ENCODE data around the gene CDK11A.
"Not testable (repeated sequence)": the region's sequence is repeated elsewhere in the genome, so short reads cannot be mapped to it uniquely, and the experiment has no call there.

CDK11A gene

DNA sequence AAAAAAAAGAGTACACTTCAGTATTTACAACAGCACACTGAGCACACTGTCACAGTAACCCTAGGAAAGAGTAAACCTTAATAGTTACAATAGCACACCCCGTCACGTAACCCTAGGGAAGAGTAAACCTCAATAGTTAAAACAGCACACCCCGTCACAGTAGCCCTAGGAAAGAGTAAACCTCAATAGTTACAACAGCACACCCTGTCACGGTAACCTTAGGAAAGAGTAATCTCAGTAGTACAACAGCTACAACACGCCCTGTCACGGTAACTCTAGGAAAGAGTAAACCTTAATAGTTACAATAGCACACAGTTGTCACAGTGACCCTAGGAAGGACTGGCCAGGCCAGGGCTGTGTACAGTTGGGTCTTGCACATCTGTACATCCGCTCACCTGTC is 3.0 kb downstream of the CDK11A start:
- no peaks in the 10 kb centered on the region for H3K27me3 ChIP-seq (ENCODE audit: low read depth)
- H3K4me3 ChIP-seq, result no peak overlapping the region
- peaks cover 18% of the 10 kb centered on the region for H3K36me3 ChIP-seq (replicated peaks)
- in situ Hi-C loops (cut with MboI; ENCODE audit: low sequenced_read_pairs), result no loop called here
- H3K4me1 ChIP-seq, result no peaks in the 10 kb centered on the region
- no peak for DNase-seq (ENCODE audit: low spot score in 2 of 2)
- no peaks in the 10 kb centered on the region for H3K9me3 ChIP-seq

DNA sequence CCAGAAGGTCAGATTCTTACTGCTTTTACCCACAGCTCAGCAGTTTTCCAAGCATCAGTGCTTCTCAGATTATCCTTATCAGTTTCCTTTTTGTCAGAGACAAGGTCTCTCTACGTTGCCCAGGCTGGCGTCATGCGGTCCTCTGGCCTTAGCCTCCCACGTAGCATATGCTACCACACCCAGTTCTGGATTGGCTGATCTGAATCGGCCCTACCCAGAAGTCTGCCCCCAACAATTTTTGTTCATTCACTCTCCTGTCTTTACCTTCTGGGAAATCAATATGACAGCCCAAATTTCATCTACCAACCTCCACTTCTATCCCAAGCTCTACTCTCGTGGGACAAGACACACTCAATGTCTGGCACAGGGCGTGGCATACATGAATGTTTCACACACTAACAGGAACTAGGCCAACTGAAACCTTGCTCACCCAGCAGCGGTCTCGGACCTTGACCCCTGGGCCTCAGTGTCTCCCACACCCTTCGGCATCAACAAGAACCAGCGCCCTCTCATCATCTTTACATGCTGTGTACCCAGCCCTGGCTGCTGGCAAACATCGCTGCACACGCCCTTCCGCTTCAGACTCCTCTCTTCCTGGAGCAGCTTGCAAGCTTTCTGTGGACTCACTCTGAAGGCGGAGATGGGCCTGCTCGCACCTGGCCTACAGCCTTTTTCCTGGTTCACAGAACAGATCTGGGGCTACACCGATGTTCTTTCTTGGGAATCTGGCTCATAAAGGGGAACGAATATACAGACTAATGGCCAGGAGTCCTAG is 8.9 kb downstream of the CDK11A start:
- H3K4me3 ChIP-seq; DNase-seq (ENCODE audit: low spot score in 2 of 2); H3K9me3 ChIP-seq; H3K27me3 ChIP-seq (ENCODE audit: low read depth); in situ Hi-C loops (cut with MboI; ENCODE audit: low sequenced_read_pairs); H3K36me3 ChIP-seq (replicated peaks); H3K4me1 ChIP-seq: not testable (repeated sequence)

DNA sequence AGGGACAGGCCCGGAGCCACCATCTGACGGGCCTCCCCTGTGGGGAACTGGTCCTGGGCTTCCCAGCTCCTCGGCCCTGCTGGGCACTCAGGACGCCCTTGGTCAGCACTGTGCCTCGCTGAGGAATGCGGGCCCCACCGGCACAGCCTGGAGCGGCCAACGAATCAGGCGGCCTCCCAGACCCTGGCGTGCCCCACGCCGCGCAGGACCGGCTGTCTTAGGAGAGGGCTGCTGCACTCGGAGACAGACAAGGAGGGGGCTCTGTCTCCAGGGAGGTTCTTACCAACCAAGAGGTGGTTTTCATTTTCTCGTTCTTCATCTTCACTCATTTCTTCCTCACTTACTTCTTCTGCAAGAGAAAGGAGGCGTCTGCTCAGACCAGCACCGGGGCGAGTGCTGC is 16.3 kb downstream of the CDK11A start:
- in situ Hi-C loops (cut with MboI; ENCODE audit: low sequenced_read_pairs); DNase-seq (ENCODE audit: low spot score in 2 of 2): not testable (repeated sequence)

DNA sequence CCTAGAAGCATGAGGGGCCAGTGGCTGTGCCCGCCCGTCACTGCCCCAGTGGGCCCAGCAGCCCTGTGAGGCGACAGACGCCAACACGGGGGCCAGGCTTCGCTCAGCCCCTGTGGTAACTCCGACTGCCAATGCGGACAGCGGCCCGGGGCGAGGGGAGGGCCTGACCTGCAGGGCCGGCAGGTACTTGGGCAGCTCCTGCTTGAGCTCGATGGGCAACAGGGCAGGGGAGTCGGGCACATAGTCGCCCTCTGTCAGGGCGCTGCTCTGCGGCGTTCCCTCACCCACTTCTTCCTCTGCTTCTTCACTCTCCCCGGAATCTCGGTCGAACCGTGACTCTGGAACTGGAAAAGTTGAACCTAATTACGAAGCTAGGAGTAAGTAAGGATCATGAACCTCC is 16.9 kb downstream of the CDK11A start:
- H3K36me3 ChIP-seq (replicated peaks); H3K4me3 ChIP-seq; H3K9me3 ChIP-seq; H3K27me3 ChIP-seq (ENCODE audit: low read depth); H3K4me1 ChIP-seq; in situ Hi-C loops (cut with MboI; ENCODE audit: low sequenced_read_pairs): not testable (repeated sequence)
- DNase-seq (ENCODE audit: low spot score in 2 of 2), result peak in 1 of 2 experiments; percentile 1

More for the DNA sequence above, 16.3 kb downstream of the CDK11A start:
- H3K4me3 ChIP-seq; H3K9me3 ChIP-seq; H3K36me3 ChIP-seq (replicated peaks); H3K4me1 ChIP-seq; H3K27me3 ChIP-seq (ENCODE audit: low read depth): not testable (repeated sequence)

DNA sequence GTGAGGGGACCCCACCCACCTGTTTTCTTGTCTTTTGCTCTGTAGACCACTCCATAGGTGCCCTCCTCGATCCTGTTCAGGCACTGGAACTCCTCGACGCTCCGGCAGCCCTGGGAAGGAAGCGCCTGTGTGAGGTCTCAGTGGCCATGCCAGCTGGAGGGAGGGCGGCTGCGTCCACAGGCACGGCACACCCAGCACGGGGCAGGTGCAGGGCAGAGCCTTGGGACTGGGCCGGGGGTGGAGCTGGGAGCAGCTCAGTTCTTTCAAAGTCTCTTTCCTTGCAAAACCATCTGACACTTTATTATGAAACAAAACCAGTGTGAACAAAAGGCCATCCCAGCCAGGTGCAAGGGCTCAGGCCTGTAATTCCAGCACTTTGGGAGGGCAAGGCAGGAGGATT is 18.5 kb downstream of the CDK11A start:
- H3K36me3 ChIP-seq (replicated peaks); DNase-seq (ENCODE audit: low spot score in 2 of 2); H3K27me3 ChIP-seq (ENCODE audit: low read depth); H3K9me3 ChIP-seq; H3K4me3 ChIP-seq; H3K4me1 ChIP-seq; in situ Hi-C loops (cut with MboI; ENCODE audit: low sequenced_read_pairs): not testable (repeated sequence)

DNA sequence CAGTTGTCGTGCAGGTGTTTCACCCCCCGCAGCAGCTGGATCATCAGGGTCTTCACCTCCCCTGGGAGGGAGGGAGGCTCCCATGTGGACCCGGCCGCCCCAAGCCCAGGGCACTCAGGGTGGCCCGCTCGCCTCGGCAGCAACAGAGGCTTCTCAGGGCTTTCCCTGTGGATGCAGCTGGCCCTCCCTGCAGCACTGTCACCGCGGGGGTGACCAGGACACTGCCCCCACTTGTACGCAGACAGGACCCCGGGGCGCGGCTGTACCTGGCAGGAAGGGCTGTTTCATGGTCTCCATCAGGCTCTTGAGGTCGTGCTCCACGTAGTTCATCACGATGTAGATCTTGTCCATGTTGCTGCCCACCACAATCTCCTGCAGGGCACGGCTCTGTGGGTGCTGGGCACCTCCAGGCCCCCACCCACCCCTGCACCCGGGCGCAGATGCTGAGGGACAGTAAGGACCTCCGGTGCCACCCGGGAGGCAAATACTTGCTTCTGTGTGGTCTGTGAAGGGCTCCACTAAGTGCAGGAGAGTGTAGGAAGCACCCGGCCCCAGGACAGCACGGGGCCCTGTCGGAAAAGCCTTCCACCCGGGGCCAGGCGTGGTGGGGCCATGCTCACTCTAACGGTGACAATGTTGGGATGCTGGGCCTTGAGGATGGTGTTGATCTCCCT is 19.7 kb downstream of the CDK11A start:
- H3K36me3 ChIP-seq (replicated peaks); H3K9me3 ChIP-seq; in situ Hi-C loops (cut with MboI; ENCODE audit: low sequenced_read_pairs); H3K4me3 ChIP-seq; H3K4me1 ChIP-seq; H3K27me3 ChIP-seq (ENCODE audit: low read depth); DNase-seq (ENCODE audit: low spot score in 2 of 2): not testable (repeated sequence)

DNA sequence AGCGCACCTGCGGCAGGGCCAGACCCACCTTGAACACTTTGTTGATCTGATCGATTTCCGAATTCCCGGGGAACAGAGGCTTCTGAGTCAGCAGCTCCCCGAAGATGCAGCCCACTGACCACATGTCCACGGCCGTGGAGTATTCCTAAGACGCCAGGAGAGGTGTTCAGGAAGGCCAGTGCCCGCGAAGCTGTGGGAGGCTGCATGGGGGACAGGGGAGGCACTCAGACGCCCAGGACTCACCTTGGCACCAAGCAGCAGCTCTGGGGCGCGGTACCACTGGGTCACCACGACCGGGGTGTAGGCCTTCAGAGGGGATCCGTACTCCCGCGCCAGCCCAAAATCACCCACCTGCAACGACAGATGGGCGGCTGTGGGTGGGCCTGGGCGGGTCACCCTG is 20.4 kb downstream of the CDK11A start:
- no peak for DNase-seq (ENCODE audit: low spot score in 2 of 2)
- Histone ChIP-seq H3K36me3 (replicated peaks) (no peaks in the 10 kb centered on the region; the same call in 1 of the 2 replicates), H3K9me3 (no peaks in the 10 kb centered on the region), H3K27me3 (ENCODE audit: low read depth) (no peaks in the 10 kb centered on the region), H3K4me3 (no peak overlapping the region), H3K4me1 (no peaks in the 10 kb centered on the region)
- in situ Hi-C loops (cut with MboI; ENCODE audit: low sequenced_read_pairs), result no loop called here

DNA sequence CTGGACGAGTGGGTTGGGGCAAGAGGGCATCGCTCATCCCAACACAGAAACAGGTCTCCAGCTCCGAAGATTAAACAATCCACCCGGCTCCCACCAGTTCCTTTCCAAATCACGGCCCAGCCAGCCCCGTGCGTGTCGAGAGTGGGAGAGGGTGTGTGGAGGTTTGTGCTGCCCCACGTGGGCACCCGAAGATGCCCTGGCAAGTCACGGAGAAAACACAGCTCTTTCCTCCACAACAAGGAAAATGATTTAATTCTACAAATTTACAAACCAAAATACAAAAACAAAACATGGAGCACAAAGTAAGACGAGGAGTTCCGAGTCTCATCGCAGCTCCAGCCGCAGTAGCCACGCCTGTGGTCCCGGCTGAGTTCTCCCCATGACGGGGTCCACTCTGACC is 21.7 kb downstream of the CDK11A start:
- in situ Hi-C loops (cut with MboI; ENCODE audit: low sequenced_read_pairs); H3K4me1 ChIP-seq; H3K36me3 ChIP-seq (replicated peaks); H3K4me3 ChIP-seq; H3K27me3 ChIP-seq (ENCODE audit: low read depth); DNase-seq (ENCODE audit: low spot score in 2 of 2); H3K9me3 ChIP-seq: not testable (repeated sequence)

DNA sequence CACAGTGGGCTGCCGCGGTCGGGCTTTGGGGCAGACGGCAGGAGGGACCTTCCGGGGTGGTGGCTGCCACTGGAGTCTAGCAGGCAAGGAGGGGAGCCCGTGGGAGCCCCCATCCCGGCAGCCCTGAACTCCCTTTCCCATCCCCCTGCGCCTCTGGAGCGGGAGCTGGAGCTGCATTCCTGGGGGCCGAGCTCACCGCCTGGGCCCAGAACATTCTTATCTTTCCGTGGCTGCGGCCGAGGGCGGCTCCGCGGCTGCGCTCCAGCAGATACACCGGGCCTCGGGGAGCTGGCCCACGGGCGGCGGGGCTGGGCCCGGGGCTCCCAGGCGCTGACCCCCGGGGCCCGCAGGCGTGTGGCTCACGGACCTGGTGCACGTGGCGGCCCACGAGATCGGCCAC is 23.6 kb downstream of the CDK11A start:
- H3K27me3 ChIP-seq (ENCODE audit: low read depth); H3K9me3 ChIP-seq; H3K4me1 ChIP-seq; in situ Hi-C loops (cut with MboI; ENCODE audit: low sequenced_read_pairs); DNase-seq (ENCODE audit: low spot score in 2 of 2); H3K4me3 ChIP-seq; H3K36me3 ChIP-seq (replicated peaks): not testable (repeated sequence)

DNA sequence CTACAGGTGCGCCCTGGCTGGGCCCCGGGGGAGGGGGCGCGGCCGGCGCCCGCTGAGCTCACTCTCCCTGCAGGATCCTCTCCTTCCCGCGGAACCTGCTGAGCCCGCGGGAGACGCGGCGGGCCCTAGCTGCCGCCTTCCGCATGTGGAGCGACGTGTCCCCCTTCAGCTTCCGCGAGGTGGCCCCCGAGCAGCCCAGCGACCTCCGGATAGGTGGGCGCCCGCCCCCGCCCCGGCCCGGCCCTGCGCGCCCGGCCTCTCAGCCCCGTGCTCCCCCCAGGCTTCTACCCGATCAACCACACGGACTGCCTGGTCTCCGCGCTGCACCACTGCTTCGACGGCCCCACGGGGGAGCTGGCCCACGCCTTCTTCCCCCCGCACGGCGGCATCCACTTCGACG is 24.1 kb downstream of the CDK11A start:
- H3K4me3 ChIP-seq; H3K27me3 ChIP-seq (ENCODE audit: low read depth); DNase-seq (ENCODE audit: low spot score in 2 of 2); H3K36me3 ChIP-seq (replicated peaks); in situ Hi-C loops (cut with MboI; ENCODE audit: low sequenced_read_pairs); H3K4me1 ChIP-seq; H3K9me3 ChIP-seq: not testable (repeated sequence)

DNA sequence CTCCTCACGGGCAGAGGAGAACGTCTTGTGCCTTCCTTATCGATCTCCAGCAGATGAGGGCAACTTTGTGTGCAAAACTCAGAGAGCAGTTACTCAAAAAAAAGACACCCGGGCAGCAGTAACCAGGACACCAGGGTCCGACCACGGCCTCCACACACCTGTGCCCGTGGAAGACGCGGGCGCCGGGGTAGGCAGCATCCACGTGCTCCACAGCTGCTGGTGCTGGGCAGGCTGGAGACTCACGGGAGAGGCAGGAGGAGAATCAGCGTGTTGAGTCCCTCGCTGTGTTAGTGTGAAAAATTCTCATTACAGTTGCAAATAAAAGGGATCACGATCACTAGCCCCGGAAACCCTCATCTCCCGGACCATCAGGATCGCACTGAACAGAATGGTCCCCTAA is 25.1 kb downstream of the CDK11A start:
- H3K4me1 ChIP-seq; DNase-seq (ENCODE audit: low spot score in 2 of 2); H3K9me3 ChIP-seq; H3K36me3 ChIP-seq (replicated peaks); H3K4me3 ChIP-seq; in situ Hi-C loops (cut with MboI; ENCODE audit: low sequenced_read_pairs); H3K27me3 ChIP-seq (ENCODE audit: low read depth): not testable (repeated sequence)

DNA sequence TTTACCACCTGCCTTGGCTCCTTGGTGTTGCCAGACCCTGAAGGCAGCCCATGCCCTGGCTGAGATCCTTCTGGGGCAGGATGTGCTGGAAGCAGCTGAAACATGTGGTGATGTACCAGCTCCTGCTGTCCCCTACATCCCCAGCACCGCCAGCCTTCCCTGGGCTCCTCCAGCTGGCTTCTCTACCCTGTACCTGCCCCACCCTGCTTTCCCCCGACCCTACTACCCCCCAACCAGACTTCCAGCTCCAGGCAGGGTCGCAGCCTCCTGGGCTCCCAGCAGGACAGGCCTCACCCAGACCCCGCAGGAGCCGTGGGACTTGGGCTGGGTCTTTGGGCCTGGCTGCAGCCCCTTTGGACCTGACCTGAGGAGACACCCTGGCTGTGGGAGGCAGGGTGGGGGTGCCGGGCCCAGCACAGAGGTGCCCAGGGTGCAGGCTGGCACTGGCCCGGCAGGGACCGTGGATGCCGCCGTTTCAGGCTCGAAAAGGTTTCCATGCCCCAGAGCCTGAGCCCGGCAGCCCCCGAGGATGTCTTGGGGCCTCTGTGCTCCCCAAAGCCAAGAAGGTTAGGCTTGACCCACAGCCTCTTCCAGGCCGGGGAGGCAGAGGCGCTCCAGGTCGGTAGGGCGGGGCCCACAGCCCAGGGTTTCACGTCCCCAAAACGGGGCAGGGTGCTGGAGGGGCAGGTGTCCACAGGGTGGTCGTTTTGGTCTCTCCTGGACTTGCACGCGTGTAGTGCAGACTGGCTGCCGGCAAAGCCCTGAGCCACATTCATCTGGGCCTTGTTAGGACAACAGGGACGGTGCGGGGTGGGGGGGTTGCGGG is 26.6 kb downstream of the CDK11A start:
- H3K36me3 ChIP-seq (replicated peaks); H3K9me3 ChIP-seq; H3K27me3 ChIP-seq (ENCODE audit: low read depth); DNase-seq (ENCODE audit: low spot score in 2 of 2); H3K4me1 ChIP-seq; in situ Hi-C loops (cut with MboI; ENCODE audit: low sequenced_read_pairs); H3K4me3 ChIP-seq: not testable (repeated sequence)

DNA sequence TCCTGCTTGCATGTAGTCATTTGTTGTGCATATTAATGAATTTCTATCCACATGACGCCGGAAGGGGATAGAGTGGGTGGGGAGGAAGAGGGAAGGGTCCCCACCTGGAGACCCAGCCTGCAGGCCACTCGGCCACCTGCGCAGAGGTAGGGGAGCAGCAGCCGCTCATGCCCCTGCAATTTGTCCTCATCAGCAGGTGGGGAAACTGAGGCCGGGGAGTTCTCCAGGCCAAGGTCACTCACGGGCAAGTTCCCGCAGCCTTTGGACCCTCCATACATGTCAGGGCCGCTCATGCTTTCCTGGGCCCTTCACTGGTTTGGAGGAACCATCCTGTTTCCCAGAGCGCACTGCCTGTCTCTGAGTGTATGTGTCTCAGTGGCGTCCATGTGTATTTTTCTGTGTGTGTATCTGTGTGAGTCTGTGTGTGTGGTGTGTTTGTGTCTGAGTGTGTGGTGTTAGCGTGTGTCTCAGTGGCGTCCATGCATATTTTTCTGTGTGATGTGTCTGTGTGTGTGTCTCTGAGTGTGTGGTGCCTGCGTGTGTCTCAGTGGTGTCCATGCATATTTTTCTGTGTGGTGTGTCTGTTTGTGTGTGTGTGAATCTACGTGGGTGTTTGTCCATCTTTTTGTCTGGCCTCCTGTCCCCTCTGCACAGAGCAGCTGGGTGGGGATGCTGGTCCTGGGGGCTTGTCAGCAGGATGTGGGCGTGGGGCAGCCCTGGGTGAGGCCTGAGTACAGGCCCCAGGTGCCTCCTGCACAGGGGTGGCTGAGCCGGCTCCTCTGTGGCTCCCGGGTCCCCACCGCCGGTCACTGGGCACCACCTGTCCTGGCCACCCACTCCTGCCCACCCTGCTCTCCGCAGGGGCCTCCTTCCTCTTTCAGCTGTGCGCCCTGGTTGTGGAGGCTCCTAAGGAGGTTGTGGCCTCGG is 27.5 kb downstream of the CDK11A start:
- in situ Hi-C loops (cut with MboI; ENCODE audit: low sequenced_read_pairs); H3K9me3 ChIP-seq; H3K4me1 ChIP-seq; H3K27me3 ChIP-seq (ENCODE audit: low read depth); DNase-seq (ENCODE audit: low spot score in 2 of 2); H3K36me3 ChIP-seq (replicated peaks); H3K4me3 ChIP-seq: not testable (repeated sequence)

Data from HAP-1 (cell line).